ENCODE measurements around the gene LCE1A.

The LCE1A gene, protein sequence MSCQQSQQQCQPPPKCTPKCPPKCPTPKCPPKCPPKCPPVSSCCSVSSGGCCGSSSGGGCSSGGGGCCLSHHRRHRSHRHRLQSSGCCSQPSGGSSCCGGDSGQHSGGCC

GRCh38 chr1:152827173-152827572, at the start of gene LCE1A:
TSS of gene LCE1A (plus strand) at chr1:152827473. CDS start at chr1:152827473, 0 bp downstream.
- H3K36me3 ChIP-seq: no peaks in the 10 kb centered on the region
- H3K27me3 ChIP-seq (ENCODE audit: insufficient read depth, low read depth, severe bottlenecking): peaks cover 99% of the 10 kb centered on the region
- no peak within 1 kb of the TSS for H3K27ac ChIP-seq
- TF ChIP-seq, protein P1, sequence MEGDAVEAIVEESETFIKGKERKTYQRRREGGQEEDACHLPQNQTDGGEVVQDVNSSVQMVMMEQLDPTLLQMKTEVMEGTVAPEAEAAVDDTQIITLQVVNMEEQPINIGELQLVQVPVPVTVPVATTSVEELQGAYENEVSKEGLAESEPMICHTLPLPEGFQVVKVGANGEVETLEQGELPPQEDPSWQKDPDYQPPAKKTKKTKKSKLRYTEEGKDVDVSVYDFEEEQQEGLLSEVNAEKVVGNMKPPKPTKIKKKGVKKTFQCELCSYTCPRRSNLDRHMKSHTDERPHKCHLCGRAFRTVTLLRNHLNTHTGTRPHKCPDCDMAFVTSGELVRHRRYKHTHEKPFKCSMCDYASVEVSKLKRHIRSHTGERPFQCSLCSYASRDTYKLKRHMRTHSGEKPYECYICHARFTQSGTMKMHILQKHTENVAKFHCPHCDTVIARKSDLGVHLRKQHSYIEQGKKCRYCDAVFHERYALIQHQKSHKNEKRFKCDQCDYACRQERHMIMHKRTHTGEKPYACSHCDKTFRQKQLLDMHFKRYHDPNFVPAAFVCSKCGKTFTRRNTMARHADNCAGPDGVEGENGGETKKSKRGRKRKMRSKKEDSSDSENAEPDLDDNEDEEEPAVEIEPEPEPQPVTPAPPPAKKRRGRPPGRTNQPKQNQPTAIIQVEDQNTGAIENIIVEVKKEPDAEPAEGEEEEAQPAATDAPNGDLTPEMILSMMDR (IDR thresholded peaks at IDR 0.05; ENCODE audit: low read depth, low read length): no peak
- no peak within 1 kb of the TSS for H3K4me3 ChIP-seq (ENCODE audit: low read depth, low read length)
- H3K9me3 ChIP-seq (ENCODE audit: severe bottlenecking): peaks cover 7% of the 10 kb centered on the region
- no peak for DNase-seq

DNA sequence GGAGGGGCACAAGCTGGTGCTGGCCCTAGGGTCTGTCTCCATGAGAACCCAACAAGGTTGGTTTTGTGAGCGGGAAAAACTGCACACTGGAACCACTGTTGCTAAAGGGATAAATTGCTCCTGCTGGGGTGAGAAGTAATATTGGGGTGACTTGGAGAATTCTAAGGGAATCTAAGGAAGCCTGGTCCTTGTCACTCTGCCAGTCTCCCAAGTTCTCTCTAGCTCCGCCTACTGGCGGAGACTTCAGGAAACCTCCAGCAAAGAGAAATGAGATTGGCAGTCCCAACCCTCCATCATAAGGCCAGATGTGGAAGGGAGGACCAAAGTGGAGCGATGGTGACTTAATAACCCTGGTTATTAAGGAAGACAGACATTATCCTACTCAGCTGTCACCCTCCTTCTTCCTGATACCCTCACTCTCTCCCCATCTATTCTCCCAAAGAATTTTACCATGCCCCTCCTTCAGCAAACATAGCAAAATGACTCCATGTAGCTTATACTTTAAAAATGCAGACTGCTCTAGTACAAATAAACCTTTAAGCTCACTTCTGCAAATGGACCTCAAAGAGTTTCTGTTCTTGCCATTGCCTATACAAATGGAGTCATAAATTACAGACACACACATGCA, 49.6 kb upstream of the LCE1A start:
- peak; percentile 66 for DNase-seq
- H3K9me3 ChIP-seq (ENCODE audit: severe bottlenecking): no peaks in the 10 kb centered on the region
- H3K27ac ChIP-seq: no peak overlapping the region
- no peak overlapping the region for H3K4me3 ChIP-seq (ENCODE audit: low read depth, low read length)
- H3K36me3 ChIP-seq: no peaks in the 10 kb centered on the region
- TF ChIP-seq, protein P1 (IDR thresholded peaks at IDR 0.05; ENCODE audit: low read depth, low read length): peak; percentile 86
- H3K27me3 ChIP-seq (ENCODE audit: insufficient read depth, low read depth, severe bottlenecking): peaks cover 90% of the 10 kb centered on the region

DNA sequence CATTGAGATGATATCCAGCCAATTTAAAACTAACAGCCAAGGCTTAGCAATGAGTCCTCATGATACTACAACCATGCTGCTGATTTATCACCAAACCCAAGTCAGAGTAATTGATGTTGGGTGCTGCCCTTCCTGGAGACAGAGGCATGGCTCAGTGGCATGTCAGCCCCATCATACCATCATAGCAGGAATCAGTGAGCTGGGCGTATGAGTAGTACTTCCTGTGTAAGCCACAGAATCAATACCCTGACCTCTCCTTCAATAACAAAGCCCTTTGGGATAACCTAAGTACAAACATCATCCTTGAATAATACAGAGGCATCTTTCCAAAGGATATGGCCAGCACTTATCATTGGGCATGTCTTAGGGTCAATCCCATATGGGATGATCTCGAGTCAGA, 44.2 kb upstream of the LCE1A start:
- Histone ChIP-seq H3K36me3 (no peaks in the 10 kb centered on the region), H3K27me3 (ENCODE audit: insufficient read depth, low read depth, severe bottlenecking) (peaks cover 88% of the 10 kb centered on the region), H3K27ac (no peak overlapping the region), H3K4me3 (ENCODE audit: low read depth, low read length) (no peak overlapping the region), H3K9me3 (ENCODE audit: severe bottlenecking) (no peaks in the 10 kb centered on the region)
- TF ChIP-seq, protein P1 (IDR thresholded peaks at IDR 0.05; ENCODE audit: low read depth, low read length): no peak
- DNase-seq: no peak

- H3K4me3 ChIP-seq (ENCODE audit: low read depth, low read length): no peak within 1 kb of the TSS
- DNase-seq: no peak
- no peaks in the 10 kb centered on the region for H3K9me3 ChIP-seq (ENCODE audit: severe bottlenecking)
- H3K27ac ChIP-seq: no peak within 1 kb of the TSS
- TF ChIP-seq, protein P1 (IDR thresholded peaks at IDR 0.05; ENCODE audit: low read depth, low read length): no peak
- no peaks in the 10 kb centered on the region for H3K36me3 ChIP-seq
- peaks cover 60% of the 10 kb centered on the region for H3K27me3 ChIP-seq (ENCODE audit: insufficient read depth, low read depth, severe bottlenecking)
Observed at GRCh38 chr1:152786077-152786476, 41.2 kb upstream of the LCE1A start, which contains the start of gene LCE1E. TSS of gene LCE1E (plus strand) at chr1:152786257. CDS start at chr1:152787300, 1,043 bp downstream.

GRCh38 chr1:152795686-152796085, 31.6 kb upstream of the LCE1A start:
- Histone ChIP-seq H3K27ac (no peak overlapping the region), H3K4me3 (ENCODE audit: low read depth, low read length) (no peak overlapping the region), H3K36me3 (no peaks in the 10 kb centered on the region), H3K27me3 (ENCODE audit: insufficient read depth, low read depth, severe bottlenecking) (peaks cover 25% of the 10 kb centered on the region), H3K9me3 (ENCODE audit: severe bottlenecking) (peaks cover 2% of the 10 kb centered on the region)
- DNase-seq: no peak
- TF ChIP-seq, protein P1 (IDR thresholded peaks at IDR 0.05; ENCODE audit: low read depth, low read length): no peak
